Upper lobe of left lung (tissue), 6 donors: ENCODE results near the gene NAALADL1. TPM values are rescaled to one million over a fixed set of nuclear protein-coding genes. Genes with fewer than 3 reads are reported as not detected.

Experiments
- ATAC-seq, 2 donors: fragments of 200-7000 bp; cut with Tn5 transposase; one replicate each; pipeline ENCODE4 v1.9.1; 2022; ENCODE audit warnings: mild to moderate bottlenecking in 2 of 2, moderate library complexity in 2 of 2; ENCODE audit not compliant: low FRiP score in 2 of 2
- DNase-seq, 2 donors: peaks; one replicate each; pipeline ENCODE4 v3.0.0-alpha.2; 2019 to 2020
- H3K27ac ChIP-seq, 4 donors: fragments of 200-600 bp; sonication (generic); one replicate each; pipeline ENCODE4 v1.5.1; 2016 to 2019
- H3K27me3 ChIP-seq, 4 donors: fragments of 200-600 bp; sonication (generic); one replicate each; pipeline ENCODE4 v1.5.1; 2017 to 2019
- H3K36me3 ChIP-seq, 4 donors: fragments of 200-600 bp; sonication (generic); one replicate each; pipeline ENCODE4 v1.5.1; 2016 to 2019
- H3K4me1 ChIP-seq, 4 donors: fragments of 200-600 bp; sonication (generic); one replicate each; pipeline ENCODE4 v1.5.1; 2018 to 2019
- H3K4me3 ChIP-seq, 4 donors: fragments of 200-600 bp; sonication (generic); one replicate each; pipeline ENCODE4 v1.5.1; 2017 to 2019; ENCODE audit warnings: mild to moderate bottlenecking in 2 of 4, moderate library complexity in 1 of 4
- H3K9me3 ChIP-seq, 4 donors: fragments of 200-600 bp; sonication (generic); one replicate each; pipeline ENCODE4 v1.5.1; 2018 to 2019
- EP300 ChIP-seq, 4 donors: sonication (generic); formaldehyde crosslinking; IDR thresholded peaks; one replicate each; pipeline ENCODE4 v1.5.1; 2017; ENCODE audit warnings: antibody characterized with exemption in 4 of 4, control low read depth in 2 of 4
- POLR2A ChIP-seq, 4 donors: fragments of 450-650 bp; IDR thresholded peaks; one replicate each; pipeline ENCODE4 v1.5.1; 2016 to 2017; ENCODE audit warnings: antibody characterized with exemption in 4 of 4, mild to moderate bottlenecking in 2 of 4
- POLR2AphosphoS5 ChIP-seq, 2 donors: sonication (generic); formaldehyde crosslinking; IDR thresholded peaks; one replicate each; pipeline ENCODE4 v1.5.1; 2017; ENCODE audit warnings: antibody characterized with exemption in 2 of 2
- WGBS, 2 donors: methylation state at CpG; one replicate each; pipeline ENCODE4 v1.1.5; 2017 to 2018; 5-methylcytosine and 5-hydroxymethylcytosine counted together
- total RNA-seq, 6 donors: library from RNA; depleted of rRNA in 4 of 6; stranded (reverse); fragments of >200 nt in 4 of 6; gene quantifications; one replicate each; pipeline versions ENCODE4 v1.1.0 to v1.2.1, GENCODE V29; 2016 to 2021
- TF ChIP-seq, protein P1 (sequence below), 6 experiments: fragments of 450-650 bp in 4 of 6; fragments of 200-600 bp in 2 of 6; sonication (generic) in 2 of 6; IDR thresholded peaks; one replicate each; pipeline ENCODE4 v1.5.1; 2016 to 2019; ENCODE audit warnings: antibody characterized with exemption in 6 of 6
- donor health status: DM: no; HTN: no; CAD: no; lungs with moderate emphysema.
- donor health status: DM: no; HTN: yes; CAD: no; lungs with severe emphysema.

NAALADL1 gene
- total RNA-seq, 6 donors from 2014 or later = 5.9 to 27.2 (median 9.1) TPM

DNA sequence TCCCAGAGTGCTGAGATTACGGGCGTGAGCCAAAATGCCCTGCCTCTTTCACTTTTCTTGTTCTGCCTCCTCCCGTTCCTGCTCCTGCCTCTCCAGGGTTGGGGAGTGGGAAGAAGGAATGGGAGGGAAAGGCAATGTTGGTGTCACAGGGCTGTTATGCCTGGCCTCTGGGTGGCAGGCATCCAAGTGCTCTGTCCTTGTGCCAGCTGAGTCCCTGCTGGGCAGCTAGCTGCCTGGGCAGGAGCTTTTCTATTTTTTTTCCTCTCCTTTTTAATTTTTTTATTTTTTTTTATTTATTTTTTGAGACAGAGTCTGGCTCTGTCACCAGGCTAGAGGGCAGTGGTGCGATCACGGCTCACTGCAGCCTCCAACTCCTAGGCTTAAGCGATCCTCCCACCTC lies 21.4 kb downstream of the NAALADL1 start:
- Histone ChIP-seq H3K36me3 (peaks cover 10 to 73% (median 52%) of the 10 kb centered on the region in 4 donors), H3K9me3 (no peaks in the 10 kb centered on the region), H3K27ac (no peak overlapping the region), H3K4me3 (no peak overlapping the region), H3K4me1 (peaks cover 4 to 22% (median 10%) of the 10 kb centered on the region in 4 donors), H3K27me3 (no peaks in the 10 kb centered on the region)
- 76 to 84% methylated on average over 6 of the region's 6 CpGs for WGBS, 2 donors
- TF ChIP-seq POLR2AphosphoS5 (IDR thresholded peaks at IDR 0.05) (no peak), POLR2A (IDR thresholded peaks at IDR 0.05) (no peak), EP300 (IDR thresholded peaks at IDR 0.05) (no peak)
- TF ChIP-seq, protein P1, sequence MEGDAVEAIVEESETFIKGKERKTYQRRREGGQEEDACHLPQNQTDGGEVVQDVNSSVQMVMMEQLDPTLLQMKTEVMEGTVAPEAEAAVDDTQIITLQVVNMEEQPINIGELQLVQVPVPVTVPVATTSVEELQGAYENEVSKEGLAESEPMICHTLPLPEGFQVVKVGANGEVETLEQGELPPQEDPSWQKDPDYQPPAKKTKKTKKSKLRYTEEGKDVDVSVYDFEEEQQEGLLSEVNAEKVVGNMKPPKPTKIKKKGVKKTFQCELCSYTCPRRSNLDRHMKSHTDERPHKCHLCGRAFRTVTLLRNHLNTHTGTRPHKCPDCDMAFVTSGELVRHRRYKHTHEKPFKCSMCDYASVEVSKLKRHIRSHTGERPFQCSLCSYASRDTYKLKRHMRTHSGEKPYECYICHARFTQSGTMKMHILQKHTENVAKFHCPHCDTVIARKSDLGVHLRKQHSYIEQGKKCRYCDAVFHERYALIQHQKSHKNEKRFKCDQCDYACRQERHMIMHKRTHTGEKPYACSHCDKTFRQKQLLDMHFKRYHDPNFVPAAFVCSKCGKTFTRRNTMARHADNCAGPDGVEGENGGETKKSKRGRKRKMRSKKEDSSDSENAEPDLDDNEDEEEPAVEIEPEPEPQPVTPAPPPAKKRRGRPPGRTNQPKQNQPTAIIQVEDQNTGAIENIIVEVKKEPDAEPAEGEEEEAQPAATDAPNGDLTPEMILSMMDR (IDR thresholded peaks at IDR 0.05) = no peak
- DNase-seq = peak in 1 of 2 donors; percentile 73
- ATAC-seq = no peak

DNA sequence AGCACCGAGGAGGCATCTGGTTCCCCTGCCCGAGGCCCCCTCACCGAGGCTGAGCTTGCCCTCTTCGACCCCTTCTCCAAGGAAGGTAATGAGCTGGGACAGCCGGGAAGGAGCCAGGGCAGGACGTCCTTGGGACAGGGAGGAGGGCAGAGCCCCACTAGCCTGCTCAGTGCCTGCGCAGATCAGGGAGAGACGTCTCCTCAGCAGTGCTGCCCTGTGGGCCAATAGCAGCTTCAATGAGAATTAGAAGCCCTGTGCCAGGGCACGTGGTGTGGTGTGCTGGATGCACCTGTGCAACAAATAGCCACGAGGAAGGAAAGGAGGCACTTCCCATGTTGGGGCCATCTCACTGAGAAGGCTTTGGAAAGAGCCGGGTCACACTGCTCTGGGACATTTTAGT lies 22.8 kb downstream of the NAALADL1 start:
- H3K9me3 ChIP-seq = no peaks in the 10 kb centered on the region
- peaks cover 0 to 14% (median 5%) of the 10 kb centered on the region in 4 donors for H3K4me1 ChIP-seq
- no peak overlapping the region for H3K27ac ChIP-seq
- WGBS, 2 donors = 83 to 86% methylated on average over 9 to 11 of the region's 11 CpGs
- DNase-seq (no peak), ATAC-seq (no peak)
- H3K36me3 ChIP-seq = peaks cover 10 to 77% (median 53%) of the 10 kb centered on the region in 4 donors
- no peak overlapping the region for H3K4me3 ChIP-seq
- no peaks in the 10 kb centered on the region for H3K27me3 ChIP-seq
- TF ChIP-seq POLR2AphosphoS5 (IDR thresholded peaks at IDR 0.05) = no peak
- TF ChIP-seq, protein P1 (IDR thresholded peaks at IDR 0.05) = no peak
- no peak for TF ChIP-seq EP300 (IDR thresholded peaks at IDR 0.05)
- TF ChIP-seq POLR2A (IDR thresholded peaks at IDR 0.05) = no peak

DNA sequence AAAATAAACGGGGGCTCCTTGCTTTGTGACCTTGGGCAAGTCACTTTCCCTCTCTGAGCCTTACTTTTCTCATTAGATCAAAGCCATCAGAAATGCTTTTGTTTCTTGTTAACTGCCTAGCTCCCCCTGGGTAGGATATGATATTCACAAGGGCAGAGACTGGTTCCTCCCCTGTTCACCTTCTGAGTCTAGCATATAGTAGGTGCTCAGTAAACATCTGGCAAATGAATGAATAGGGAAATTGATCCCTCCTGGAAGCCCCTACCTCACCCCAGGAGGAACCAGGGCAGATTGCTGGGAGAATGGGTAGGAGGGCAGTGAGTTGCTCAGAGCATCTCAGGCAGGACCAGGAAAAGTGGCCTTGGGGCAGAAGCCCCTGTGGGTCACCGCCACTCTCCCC lies 23.9 kb downstream of the NAALADL1 start:
- no peak for DNase-seq
- H3K36me3 ChIP-seq = peaks cover 10 to 73% (median 53%) of the 10 kb centered on the region in 4 donors

DNA sequence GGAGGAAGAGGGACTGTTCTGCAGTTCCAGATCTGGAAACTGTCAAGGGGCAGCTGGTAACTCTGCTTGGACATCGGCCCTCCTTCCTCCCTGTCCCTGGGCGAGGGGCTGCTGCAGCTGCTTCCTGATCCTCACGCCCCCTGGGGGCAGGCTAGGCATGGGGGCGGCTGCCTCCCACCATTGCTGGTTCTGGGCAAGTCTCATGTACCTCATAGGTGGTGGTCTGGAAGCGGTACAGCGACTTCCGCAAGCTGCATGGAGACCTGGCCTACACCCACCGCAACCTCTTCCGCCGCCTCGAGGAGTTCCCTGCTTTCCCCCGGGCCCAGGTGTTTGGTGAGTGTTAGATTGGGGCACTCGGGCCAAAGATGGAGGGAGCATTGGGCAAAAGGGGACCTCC lies 26.1 kb downstream of the NAALADL1 start:
- H3K4me1 ChIP-seq = peaks cover 11 to 22% (median 14%) of the 10 kb centered on the region in 4 donors
- TF ChIP-seq EP300 (IDR thresholded peaks at IDR 0.05) = no peak
- TF ChIP-seq POLR2AphosphoS5 (IDR thresholded peaks at IDR 0.05) = no peak
- DNase-seq = no peak
- H3K27ac ChIP-seq = no peak overlapping the region
- WGBS, 2 donors = 88% methylated on average over 8 to 13 of the region's 13 CpGs
- no peaks in the 10 kb centered on the region for H3K9me3 ChIP-seq
- no peak for ATAC-seq
- H3K27me3 ChIP-seq = no peaks in the 10 kb centered on the region
- H3K4me3 ChIP-seq = no peak overlapping the region
- H3K36me3 ChIP-seq = peaks cover 10 to 57% (median 41%) of the 10 kb centered on the region in 4 donors

More for the DNA sequence above, 23.9 kb downstream of the NAALADL1 start:
- no peak overlapping the region for H3K4me3 ChIP-seq
- WGBS, 2 donors = 96% methylated on average over 2 of the region's 2 CpGs; no CpG with 5 or more reads in 1 of the 2 donors
- peaks cover 0 to 7% (median 0%) of the 10 kb centered on the region in 4 donors for H3K4me1 ChIP-seq
- ATAC-seq = no peak
- H3K27me3 ChIP-seq = no peaks in the 10 kb centered on the region
- no peak overlapping the region for H3K27ac ChIP-seq
- TF ChIP-seq POLR2AphosphoS5 (IDR thresholded peaks at IDR 0.05) (no peak), EP300 (IDR thresholded peaks at IDR 0.05) (no peak), POLR2A (IDR thresholded peaks at IDR 0.05) (no peak)
- TF ChIP-seq, protein P1 (IDR thresholded peaks at IDR 0.05) = no peak
- no peaks in the 10 kb centered on the region for H3K9me3 ChIP-seq

DNA sequence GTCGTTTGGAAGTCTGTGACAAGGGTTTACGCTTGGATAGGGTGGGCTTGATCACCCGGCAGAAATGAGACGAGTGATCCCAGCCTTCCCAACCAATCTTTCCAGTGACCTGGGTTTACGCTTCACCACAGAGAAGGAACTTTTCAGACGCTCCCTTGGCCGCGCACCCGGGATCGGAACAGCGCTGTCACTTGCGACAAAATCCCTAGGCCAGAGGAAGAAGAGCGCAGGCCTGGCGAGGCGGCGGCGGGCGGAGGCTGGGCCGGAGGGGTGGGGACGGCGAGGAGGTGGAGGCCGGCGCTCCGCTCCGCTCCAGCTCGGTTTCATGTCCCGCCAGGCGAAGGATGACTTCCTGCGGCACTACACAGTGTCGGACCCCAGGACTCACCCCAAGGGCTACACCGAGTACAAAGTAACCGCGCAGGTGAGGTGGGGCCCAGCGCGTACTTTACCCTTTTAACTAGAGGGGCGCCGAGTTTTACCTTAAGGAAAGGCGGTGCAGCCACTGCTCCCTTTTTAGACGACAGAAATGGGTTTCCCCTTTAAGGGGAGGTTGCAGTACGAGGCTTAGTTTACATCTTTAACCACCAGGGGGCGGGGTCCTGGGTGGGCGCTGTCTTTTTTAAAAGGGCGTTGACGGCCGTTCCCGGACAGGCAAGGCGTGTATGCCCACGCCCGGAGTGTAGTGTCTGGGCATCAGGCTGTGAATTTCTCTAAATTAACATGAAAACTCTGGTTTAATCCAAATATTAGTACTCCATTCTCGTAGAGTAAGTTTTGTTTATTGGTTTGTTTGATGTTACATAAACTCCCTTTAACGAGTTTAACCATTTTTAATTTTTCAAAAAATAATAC lies 30.9 kb downstream of the NAALADL1 start, which contains the start of gene SNX15:
Gene SNX15, plus strand, starts transcription at position 227 of the 855 bp plus-strand sequence. Its CDS starts 99 bp downstream, at position 326.
- H3K4me3 ChIP-seq = peak within 1 kb of the TSS; percentile 22 to 66 (median 57)
- peak; percentile 94 to 97 for DNase-seq
- ATAC-seq = peak; percentile 97 to 99
- WGBS, 2 donors = 1 to 2% methylated on average over 22 to 33 of the region's 51 CpGs
- no peaks in the 10 kb centered on the region for H3K27me3 ChIP-seq
- peaks cover 16 to 21% (median 17%) of the 10 kb centered on the region in 4 donors for H3K4me1 ChIP-seq
- peaks cover 0 to 9% (median 6%) of the 10 kb centered on the region in 4 donors for H3K36me3 ChIP-seq
- H3K27ac ChIP-seq = peak within 1 kb of the TSS; percentile 82 to 95 (median 89)
- no peaks in the 10 kb centered on the region for H3K9me3 ChIP-seq
- TF ChIP-seq POLR2A (IDR thresholded peaks at IDR 0.05) (peak in 2 of 4 donors; percentile 74 to 88), POLR2AphosphoS5 (IDR thresholded peaks at IDR 0.05) (peak; percentile 57 to 83), EP300 (IDR thresholded peaks at IDR 0.05) (peak in 1 of 4 donors; percentile 42)
- TF ChIP-seq, protein P1 (IDR thresholded peaks at IDR 0.05) = peak; percentile 56 to 77 (median 68)
